Activated T-cell treated with anti-CD3 and anti-CD28 coated beads, Interleukin-2, amount 50 U/mL, for 72 hours (primary cell): ENCODE measurements around the gene CCDC89. TPM values are rescaled to one million over a fixed set of nuclear protein-coding genes. Genes with fewer than 3 reads are reported as not detected.
A peak's percentile ranks its signal among the peaks of the same experiment; 100 is the strongest.

ENCODE experiments used
- ATAC-seq, 2 donors: fragments of 150-1000 bp; cut with Tn5 transposase; replicated peaks in 1 of 2; 2 replicates each; pipeline ENCODE4 v1.10.0; 2021; ENCODE audit warnings: moderate library complexity in 2 of 2, mild to moderate bottlenecking in 1 of 2
- DNase-seq, 2 donors: peaks; one replicate each; pipeline ENCODE4 v3.0.0; 2021 to 2022; ENCODE audit warnings: mixed read lengths in 1 of 2
- H3K27ac Mint-ChIP-seq: one replicate; pipeline ENCODE4 v1.8.0; 2022; ENCODE audit warnings: mild to moderate bottlenecking, moderate library complexity, mixed read lengths
- H3K27me3 Mint-ChIP-seq: one replicate; pipeline ENCODE4 v1.8.0; 2022; ENCODE audit warnings: low read depth, mixed read lengths
- H3K36me3 Mint-ChIP-seq, 2 donors: one replicate each; pipeline ENCODE4 v1.8.0; 2022; ENCODE audit warnings: mixed read lengths in 2 of 2, mild to moderate bottlenecking in 1 of 2; ENCODE audit not compliant: insufficient read depth in 2 of 2
- H3K4me1 Mint-ChIP-seq: one replicate; pipeline ENCODE4 v1.8.0; 2022; ENCODE audit warnings: low read depth, mixed read lengths
- H3K4me3 Mint-ChIP-seq, 2 donors: one replicate each; pipeline ENCODE4 v1.8.0; 2022; ENCODE audit warnings: mild to moderate bottlenecking in 2 of 2, mixed read lengths in 2 of 2, moderate library complexity in 2 of 2
- H3K9me3 Mint-ChIP-seq, 2 donors: one replicate each; pipeline ENCODE4 v1.8.0; 2022; ENCODE audit warnings: mixed read lengths in 2 of 2
- total RNA-seq, 2 donors: library from RNA; stranded (reverse); gene quantifications; one replicate each; pipeline ENCODE4 v1.2.3, GENCODE V29; 2022

Gene CCDC89
- under 1 TPM; 0.22 to 0.90 TPM for total RNA-seq

GRCh38 chr11:85685820-85686459 is at the start of gene CCDC89:
TSS of gene CCDC89 (minus strand) at chr11:85686195. CDS start at chr11:85686130, 65 bp downstream.
- H3K4me3 Mint-ChIP-seq, result no peak within 1 kb of the TSS
- no peak for DNase-seq
- peaks cover 28% of the 10 kb centered on the region for H3K4me1 Mint-ChIP-seq
- no peaks in the 10 kb centered on the region for H3K27me3 Mint-ChIP-seq
- peak within 1 kb of the TSS; percentile 20 for H3K27ac Mint-ChIP-seq
- no peaks in the 10 kb centered on the region for H3K9me3 Mint-ChIP-seq
- ATAC-seq, result no peak
- no peaks in the 10 kb centered on the region for H3K36me3 Mint-ChIP-seq

DNA sequence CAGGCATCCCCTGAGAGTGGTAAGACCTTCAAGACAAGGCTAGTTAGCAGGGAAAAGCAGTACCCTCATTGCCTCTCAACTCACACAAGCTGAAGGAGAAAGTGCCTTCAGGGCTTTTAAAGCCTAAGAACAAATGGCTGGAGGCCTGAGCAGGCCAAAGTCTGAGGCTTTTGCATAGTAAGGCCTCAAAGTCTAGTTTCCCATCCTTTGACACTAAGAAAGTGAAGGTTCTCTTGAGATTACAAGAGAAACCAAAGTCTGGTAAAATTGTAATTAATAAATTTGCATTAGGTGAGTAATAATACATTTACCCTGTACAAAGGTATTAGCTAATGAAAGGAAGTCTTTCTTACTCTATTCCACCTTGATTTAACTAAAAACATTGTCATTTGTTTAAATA is 47.0 kb upstream of the CCDC89 start:
- Mint-ChIP-seq H3K27me3 (no peaks in the 10 kb centered on the region), H3K4me1 (peaks cover 7% of the 10 kb centered on the region), H3K36me3 (no peaks in the 10 kb centered on the region), H3K9me3 (no peaks in the 10 kb centered on the region), H3K4me3 (no peak overlapping the region), H3K27ac (no peak overlapping the region)
- DNase-seq, result no peak
- no peak for ATAC-seq

- Mint-ChIP-seq H3K9me3 (no peaks in the 10 kb centered on the region), H3K4me3 (no peak overlapping the region), H3K36me3 (peaks cover 0 to 3% of the 10 kb centered on the region in 2 donors), H3K27me3 (no peaks in the 10 kb centered on the region), H3K27ac (no peak overlapping the region), H3K4me1 (peaks cover 6% of the 10 kb centered on the region)
- ATAC-seq, result no peak
- DNase-seq, result no peak
These were observed 40.4 kb upstream of the CCDC89 start for GRCh38 chr11:85726381-85726780.

GRCh38 chr11:85725510-85726258 is 39.7 kb upstream of the CCDC89 start:
- DNase-seq, result no peak
- Mint-ChIP-seq H3K9me3 (no peaks in the 10 kb centered on the region), H3K36me3 (peaks cover 0 to 3% of the 10 kb centered on the region in 2 donors), H3K27ac (no peak overlapping the region), H3K27me3 (no peaks in the 10 kb centered on the region), H3K4me3 (no peak overlapping the region), H3K4me1 (peaks cover 6% of the 10 kb centered on the region)
- ATAC-seq, result no peak

DNA sequence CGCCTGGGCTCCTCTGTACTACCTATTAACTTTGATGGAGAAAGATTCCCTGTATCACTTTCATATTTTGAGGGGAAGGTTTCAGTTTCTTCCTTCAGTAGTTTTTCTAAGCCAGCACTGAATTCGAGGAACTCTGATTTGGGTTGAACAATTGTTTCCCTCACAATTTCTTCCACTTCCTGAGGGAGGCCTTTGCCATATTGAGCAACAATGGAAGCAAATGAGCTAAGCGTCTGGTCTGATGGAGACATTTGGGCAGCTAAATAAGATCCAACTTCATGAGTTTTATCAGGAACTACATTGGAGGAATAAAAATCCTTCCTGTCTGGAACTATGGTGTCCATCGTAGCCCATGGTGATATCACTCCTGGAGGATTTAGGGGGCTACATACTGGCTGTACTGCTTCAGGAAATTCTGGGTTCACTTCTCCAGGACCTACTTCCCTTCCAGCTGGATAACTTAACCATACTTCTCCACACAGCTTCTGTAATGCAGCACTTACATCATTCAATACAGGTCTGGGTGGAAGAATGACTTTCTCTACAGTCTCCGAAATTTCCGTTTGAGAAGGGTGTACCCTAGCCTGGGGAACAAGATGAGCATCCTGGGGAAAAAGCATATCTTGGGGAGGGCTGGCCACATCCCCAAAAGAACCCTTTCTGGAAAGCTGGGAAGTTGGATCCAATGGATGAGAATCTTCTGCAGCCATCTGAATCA is 38.9 kb upstream of the CCDC89 start:
- no peaks in the 10 kb centered on the region for H3K27me3 Mint-ChIP-seq
- no peaks in the 10 kb centered on the region for H3K9me3 Mint-ChIP-seq
- H3K4me3 Mint-ChIP-seq, result no peak overlapping the region
- DNase-seq, result no peak
- no peak for ATAC-seq
- H3K4me1 Mint-ChIP-seq, result peaks cover 6% of the 10 kb centered on the region
- peaks cover 0 to 3% of the 10 kb centered on the region in 2 donors for H3K36me3 Mint-ChIP-seq
- H3K27ac Mint-ChIP-seq, result no peak overlapping the region

GRCh38 chr11:85723088-85723487 is 37.1 kb upstream of the CCDC89 start:
- H3K4me1 Mint-ChIP-seq, result peaks cover 6% of the 10 kb centered on the region
- H3K27ac Mint-ChIP-seq, result no peak overlapping the region
- H3K27me3 Mint-ChIP-seq, result no peaks in the 10 kb centered on the region
- DNase-seq, result no peak
- H3K4me3 Mint-ChIP-seq, result no peak overlapping the region
- no peaks in the 10 kb centered on the region for H3K9me3 Mint-ChIP-seq
- H3K36me3 Mint-ChIP-seq, result peaks cover 0 to 3% of the 10 kb centered on the region in 2 donors
- no peak for ATAC-seq

- Mint-ChIP-seq H3K9me3 (no peaks in the 10 kb centered on the region), H3K4me3 (no peak overlapping the region), H3K4me1 (peaks cover 21% of the 10 kb centered on the region)
These were observed 35.2 kb upstream of the CCDC89 start for GRCh38 chr11:85721191-85721590.

DNA sequence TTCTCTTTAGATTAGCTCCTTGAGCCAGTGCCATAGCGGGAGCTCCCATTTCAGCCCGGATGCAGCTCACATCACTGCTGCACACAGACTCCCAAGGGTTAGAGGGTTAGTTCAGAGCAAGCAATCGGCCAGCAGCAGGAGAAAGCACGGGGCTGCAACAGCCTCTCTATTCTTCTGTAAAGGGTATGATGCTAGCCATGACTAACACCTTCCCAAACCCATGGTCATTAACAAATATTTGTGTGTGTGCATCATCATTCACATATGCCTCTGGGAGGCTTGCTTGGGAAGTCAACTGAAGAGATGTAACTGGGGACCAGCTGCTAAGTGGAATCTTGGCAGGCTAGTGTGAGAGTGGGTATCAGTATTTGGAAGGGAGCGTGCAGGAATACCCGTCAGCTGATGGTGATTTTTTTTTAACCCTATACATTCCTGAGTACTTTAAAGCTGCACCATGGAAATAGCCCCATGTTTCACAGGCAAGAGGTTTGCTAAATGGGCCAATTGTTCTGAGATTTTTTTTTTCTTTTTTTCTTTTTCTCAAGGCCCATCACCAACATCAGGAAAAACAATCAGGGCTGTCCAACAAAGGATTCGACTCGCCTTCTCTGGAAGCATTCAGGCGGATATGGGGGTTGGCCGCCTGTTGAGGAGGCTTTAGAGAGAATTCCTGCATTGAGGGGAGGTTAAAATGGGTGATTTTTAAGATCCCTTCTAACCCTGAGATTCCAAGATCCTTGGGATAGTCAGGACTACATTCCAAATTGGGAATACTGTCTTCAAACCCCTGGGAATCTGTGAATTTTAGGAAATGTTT is 33.2 kb upstream of the CCDC89 start:
- ATAC-seq, result no peak
- H3K9me3 Mint-ChIP-seq, result no peaks in the 10 kb centered on the region
- H3K27me3 Mint-ChIP-seq, result no peaks in the 10 kb centered on the region
- H3K27ac Mint-ChIP-seq, result no peak overlapping the region
- no peaks in the 10 kb centered on the region for H3K36me3 Mint-ChIP-seq
- DNase-seq, result no peak
- H3K4me1 Mint-ChIP-seq, result peaks cover 21% of the 10 kb centered on the region
- H3K4me3 Mint-ChIP-seq, result no peak overlapping the region

More at GRCh38 chr11:85721191-85721590, 35.2 kb upstream of the CCDC89 start:
- DNase-seq, result no peak
- H3K36me3 Mint-ChIP-seq, result no peaks in the 10 kb centered on the region
- H3K27me3 Mint-ChIP-seq, result no peaks in the 10 kb centered on the region
- ATAC-seq, result no peak
- no peak overlapping the region for H3K27ac Mint-ChIP-seq

GRCh38 chr11:85718126-85718943 is 32.3 kb upstream of the CCDC89 start:
- Mint-ChIP-seq H3K27ac (peak overlapping the region; percentile 24), H3K36me3 (no peaks in the 10 kb centered on the region), H3K4me3 (no peak overlapping the region), H3K27me3 (no peaks in the 10 kb centered on the region), H3K4me1 (peaks cover 23% of the 10 kb centered on the region), H3K9me3 (no peaks in the 10 kb centered on the region)
- DNase-seq (no peak), ATAC-seq (no peak)

- Mint-ChIP-seq H3K4me1 (peaks cover 23% of the 10 kb centered on the region), H3K4me3 (no peak overlapping the region), H3K27ac (no peak overlapping the region), H3K9me3 (no peaks in the 10 kb centered on the region), H3K27me3 (no peaks in the 10 kb centered on the region), H3K36me3 (no peaks in the 10 kb centered on the region)
- ATAC-seq (no peak), DNase-seq (no peak)
These were observed 31.4 kb upstream of the CCDC89 start for GRCh38 chr11:85717429-85717828.

DNA sequence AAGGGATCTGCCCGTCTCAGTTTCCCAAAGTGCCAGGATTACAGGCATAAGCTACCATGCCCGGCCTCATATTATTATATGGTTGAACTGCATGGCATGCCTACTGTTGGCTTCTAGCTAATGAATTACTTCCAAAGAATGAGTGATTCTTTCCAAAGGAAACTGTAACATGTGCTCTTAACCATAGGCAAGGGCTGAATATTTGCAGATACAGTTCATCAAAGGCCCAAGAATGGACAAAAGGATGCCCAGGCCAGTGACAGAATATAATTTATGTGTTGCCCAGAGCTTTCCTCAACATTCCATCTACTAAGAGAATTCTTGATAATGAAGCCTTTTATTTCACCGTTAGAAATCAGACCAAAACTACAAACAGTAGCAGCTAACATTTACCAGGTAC is 27.0 kb upstream of the CCDC89 start:
- H3K27ac Mint-ChIP-seq, result no peak overlapping the region
- ATAC-seq, result no peak
- H3K4me3 Mint-ChIP-seq, result no peak overlapping the region

DNA sequence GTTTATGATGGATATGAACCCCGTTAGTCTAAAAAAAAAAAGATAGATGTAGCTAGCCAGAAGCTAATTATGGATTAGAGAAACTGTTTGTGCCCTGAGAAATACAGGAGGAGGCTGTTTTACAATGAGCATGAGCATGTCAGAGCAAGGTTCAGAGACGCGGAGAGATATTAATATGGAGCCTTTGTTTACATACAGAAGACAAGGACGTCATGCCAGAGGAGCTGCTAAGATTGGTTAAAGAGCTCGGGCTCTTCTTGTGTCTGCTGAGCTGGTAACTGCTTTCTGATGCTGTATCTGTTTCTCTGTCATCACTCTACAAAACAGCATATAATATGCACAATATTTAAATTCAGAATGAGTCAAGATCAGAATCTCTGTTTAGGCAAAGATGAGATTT is 24.9 kb upstream of the CCDC89 start:
- H3K27me3 Mint-ChIP-seq, result no peaks in the 10 kb centered on the region
- H3K36me3 Mint-ChIP-seq, result peaks cover 0 to 1% of the 10 kb centered on the region in 2 donors
- DNase-seq, result no peak
- ATAC-seq, result no peak
- peaks cover 7% of the 10 kb centered on the region for H3K4me1 Mint-ChIP-seq
- H3K4me3 Mint-ChIP-seq, result no peak overlapping the region
- peak overlapping the region; percentile 6 for H3K27ac Mint-ChIP-seq
- no peaks in the 10 kb centered on the region for H3K9me3 Mint-ChIP-seq

More for the DNA sequence above, 27.0 kb upstream of the CCDC89 start:
- Mint-ChIP-seq H3K36me3 (peaks cover 0 to 1% of the 10 kb centered on the region in 2 donors), H3K27me3 (no peaks in the 10 kb centered on the region), H3K4me1 (peaks cover 23% of the 10 kb centered on the region), H3K9me3 (no peaks in the 10 kb centered on the region)
- no peak for DNase-seq
